Large intestine (tissue), 3 donors: ENCODE results near the gene WDR46. TPM values are rescaled to one million over a fixed set of nuclear protein-coding genes. Genes with fewer than 3 reads are reported as not detected.
A peak's percentile ranks its signal among the peaks of the same experiment; 100 is the strongest.

Experiments used
- DNase-seq, 2 donors: peaks; one replicate each; pipeline versions ENCODE4 v3.0.0 to v3.0.0-alpha.2; 2013
- H3K27ac ChIP-seq: one replicate; pipeline ENCODE4 v1.5.1; 2013; ENCODE audit warnings: low read length
- H3K27me3 ChIP-seq: 2 replicates; pipeline ENCODE4 v1.6.1; 2013; ENCODE audit warnings: low read length; ENCODE audit not compliant: control insufficient read depth, insufficient read depth
- H3K36me3 ChIP-seq: 2 replicates; pipeline ENCODE4 v1.6.1; 2013; ENCODE audit warnings: low read length; ENCODE audit not compliant: control insufficient read depth, insufficient read depth
- H3K4me1 ChIP-seq: one replicate; pipeline ENCODE4 v1.6.1; 2013; ENCODE audit warnings: low read length; ENCODE audit not compliant: control insufficient read depth, insufficient read depth
- H3K4me3 ChIP-seq: one replicate; pipeline ENCODE4 v1.5.1; 2013; ENCODE audit warnings: low read length
- H3K9me3 ChIP-seq: one replicate; pipeline ENCODE4 v1.6.1; 2013; ENCODE audit warnings: mild to moderate bottlenecking, low read depth, low read length, moderate library complexity; ENCODE audit not compliant: control insufficient read depth
- WGBS: methylation state at CpG from one replicate; pipeline ENCODE4 v1.1.5; 2013; ENCODE audit warnings: low lambda C conversion rate; ENCODE audit not compliant: insufficient coverage; 5-methylcytosine and 5-hydroxymethylcytosine counted together
- polyA plus RNA-seq: library from polyadenylated mRNA; unstranded; fragments of 120-200 nt; gene quantifications from one replicate; pipeline ENCODE4 v1.2.1, GENCODE V29; 2013

WDR46 gene
- polyA plus RNA-seq, 1 donor, result 37.7 TPM

- Histone ChIP-seq H3K4me1 (peaks cover 30% of the 10 kb centered on the region), H3K27ac (no peak overlapping the region), H3K27me3 (no peaks in the 10 kb centered on the region), H3K4me3 (no peak overlapping the region), H3K9me3 (no peaks in the 10 kb centered on the region), H3K36me3 (peaks cover 39% of the 10 kb centered on the region)
- WGBS, result 100% methylated on average over 1 of the region's 32 CpGs
- DNase-seq, result no peak
Observed at GRCh38 chr6:33320315-33321181, 31.5 kb upstream of the WDR46 start.

- Histone ChIP-seq H3K27ac (no peak overlapping the region), H3K9me3 (no peaks in the 10 kb centered on the region), H3K27me3 (no peaks in the 10 kb centered on the region), H3K36me3 (peaks cover 39% of the 10 kb centered on the region), H3K4me1 (peaks cover 36% of the 10 kb centered on the region), H3K4me3 (no peak overlapping the region)
- DNase-seq, result no peak
- no CpG with 5 or more reads among the region's 3 CpGs for WGBS
Observed at GRCh38 chr6:33319939-33320314, 30.9 kb upstream of the WDR46 start.

GRCh38 chr6:33318426-33319073 lies 29.5 kb upstream of the WDR46 start:
- Histone ChIP-seq H3K27ac (peak overlapping the region; percentile 93), H3K27me3 (no peaks in the 10 kb centered on the region), H3K36me3 (peaks cover 39% of the 10 kb centered on the region), H3K9me3 (no peaks in the 10 kb centered on the region), H3K4me3 (peak overlapping the region; percentile 47), H3K4me1 (peaks cover 36% of the 10 kb centered on the region)
- WGBS, result 93% methylated on average over 2 of the region's 8 CpGs
- DNase-seq, result no peak

- Histone ChIP-seq H3K4me3 (peak within 1 kb of the TSS; percentile 47), H3K27ac (peak within 1 kb of the TSS; percentile 93), H3K9me3 (no peaks in the 10 kb centered on the region), H3K4me1 (peaks cover 36% of the 10 kb centered on the region), H3K27me3 (no peaks in the 10 kb centered on the region), H3K36me3 (peaks cover 39% of the 10 kb centered on the region)
- DNase-seq, result peak; percentile 99 to 100
- 0% methylated on average over 2 of the region's 44 CpGs for WGBS
Observed at GRCh38 chr6:33317669-33318425, 28.8 kb upstream of the WDR46 start, which contains the start of gene ZBTB22. Gene ZBTB22 (minus strand): TSS chr6:33317744. CDS start chr6:33316916, 828 bp downstream.

GRCh38 chr6:33317419-33317668 lies 28.3 kb upstream of the WDR46 start:
- no peaks in the 10 kb centered on the region for H3K9me3 ChIP-seq
- H3K27me3 ChIP-seq, result no peaks in the 10 kb centered on the region
- peaks cover 36% of the 10 kb centered on the region for H3K4me1 ChIP-seq
- H3K4me3 ChIP-seq, result peak overlapping the region; percentile 47
- DNase-seq, result no peak
- no peak overlapping the region for H3K27ac ChIP-seq
- no CpG with 5 or more reads among the region's 27 CpGs for WGBS
- peaks cover 39% of the 10 kb centered on the region for H3K36me3 ChIP-seq

- DNase-seq, result peak in 1 of 2 donors; percentile 14
- 97% methylated on average over 5 of the region's 19 CpGs for WGBS
- Histone ChIP-seq H3K9me3 (no peaks in the 10 kb centered on the region), H3K36me3 (peaks cover 39% of the 10 kb centered on the region), H3K4me1 (peaks cover 38% of the 10 kb centered on the region), H3K27ac (no peak overlapping the region), H3K27me3 (no peaks in the 10 kb centered on the region), H3K4me3 (peak overlapping the region; percentile 39)
Observed at GRCh38 chr6:33316603-33317418, 27.8 kb upstream of the WDR46 start.

GRCh38 chr6:33315793-33316602 lies 27.0 kb upstream of the WDR46 start:
- peaks cover 39% of the 10 kb centered on the region for H3K36me3 ChIP-seq
- peaks cover 36% of the 10 kb centered on the region for H3K4me1 ChIP-seq
- H3K27ac ChIP-seq, result no peak overlapping the region
- H3K4me3 ChIP-seq, result no peak overlapping the region
- no peak for DNase-seq
- no peaks in the 10 kb centered on the region for H3K27me3 ChIP-seq
- no peaks in the 10 kb centered on the region for H3K9me3 ChIP-seq
- WGBS, result no CpG with 5 or more reads among the region's 17 CpGs

- peak; percentile 65 to 79 for DNase-seq
- Histone ChIP-seq H3K4me1 (peaks cover 36% of the 10 kb centered on the region), H3K36me3 (peaks cover 38% of the 10 kb centered on the region), H3K9me3 (no peaks in the 10 kb centered on the region), H3K4me3 (peak overlapping the region; percentile 92), H3K27me3 (no peaks in the 10 kb centered on the region), H3K27ac (peak overlapping the region; percentile 96)
- WGBS, result no CpG with 5 or more reads among the region's 47 CpGs
Observed at GRCh38 chr6:33314943-33315792, 26.1 kb upstream of the WDR46 start.

GRCh38 chr6:33314515-33314942 lies 25.5 kb upstream of the WDR46 start:
- Histone ChIP-seq H3K27me3 (no peaks in the 10 kb centered on the region), H3K4me3 (peak overlapping the region; percentile 92), H3K4me1 (peaks cover 36% of the 10 kb centered on the region), H3K36me3 (peaks cover 35% of the 10 kb centered on the region), H3K27ac (peak overlapping the region; percentile 96), H3K9me3 (no peaks in the 10 kb centered on the region)
- DNase-seq, result peak; percentile 89 to 90
- WGBS, result no CpG with 5 or more reads among the region's 10 CpGs
